GM12878 (cell line): ENCODE measurements around the gene SMIM10L1. TPM values are rescaled to one million over a fixed set of nuclear protein-coding genes. Genes with fewer than 3 reads are reported as not detected.

Experiments used
- ATAC-seq: fragments of 200-7000 bp; cut with Tn5 transposase; 3 replicates; pipeline ENCODE4 v1.9.1; 2020; ENCODE audit warnings: mild to moderate bottlenecking, moderate library complexity
- BruUV-seq: library from RNA; stranded (reverse); fragments of 400-500 nt; replicated peaks from 2 replicates; lab custom pipeline; 2021; lab: Mats Ljungman, UMichigan
- CTCF ChIA-PET: fragments of 300-600 bp; sonication (Branson Sonifier 250); formaldehyde crosslinking; extraction: SDS; loops from one replicate; lab custom pipeline; 2021; ENCODE audit warnings: inconsistent platforms; lab: Yijun Ruan, JAX
- POLR2A ChIA-PET: fragments of 350-600 bp; formaldehyde crosslinking; extraction: SDS; loops from one replicate; lab custom pipeline; 2021; ENCODE audit warnings: inconsistent platforms; lab: Charles Lee
- RAD21 ChIA-PET: fragments of 300-600 bp; sonication (Branson Sonifier 250); formaldehyde crosslinking; loops from one replicate; lab custom pipeline; 2023; ENCODE audit warnings: antibody characterized with exemption; ENCODE audit not compliant: unreplicated experiment; lab: Charles Lee
- SMC1A ChIA-PET: fragments of 300-600 bp; sonication (Branson Sonifier 250); formaldehyde crosslinking; loops from one replicate; lab custom pipeline; 2023; ENCODE audit not compliant: unreplicated experiment, uncharacterized antibody; lab: Charles Lee
- DNase-seq: peaks from one replicate; pipeline ENCODE4 v3.0.0-alpha.2; 2011; ENCODE audit warnings: low read depth, low spot score
- FAIRE-seq: peaks from 3 replicates; lab custom pipeline; 2011; peaks lifted over from hg19 to GRCh38; lab: Jason Lieb, UNC
- H2AFZ ChIP-seq: 2 replicates; pipeline ENCODE4 v1.6.0; 2011; ENCODE audit warnings: low read depth, low read length, control low read depth; ENCODE audit not compliant: control insufficient read depth
- H3K27ac ChIP-seq: 2 replicates; pipeline ENCODE4 v1.5.1; 2011; ENCODE audit warnings: control low read depth; ENCODE audit not compliant: control insufficient read depth, insufficient read depth
- H3K27me3 ChIP-seq, 2 experiments: replicated peaks in 1 of 2; 2 replicates each; pipeline versions ENCODE4 v1.6.0 to v1.6.1; 2011; ENCODE audit warnings: low read length in 1 of 2; ENCODE audit not compliant: control insufficient read depth in 2 of 2, insufficient read depth in 2 of 2
- H3K36me3 ChIP-seq, 2 experiments: 2 replicates each; pipeline ENCODE4 v1.5.1; 2011; ENCODE audit warnings: low read length in 1 of 2; ENCODE audit not compliant: control insufficient read depth in 2 of 2, insufficient read depth in 2 of 2
- H3K4me1 ChIP-seq: 2 replicates; pipeline ENCODE4 v1.6.1; 2011; ENCODE audit warnings: mild to moderate bottlenecking, low read length, moderate library complexity, mixed read lengths; ENCODE audit not compliant: control insufficient read depth, insufficient read depth
- H3K4me2 ChIP-seq: 2 replicates; pipeline ENCODE4 v1.6.0; 2011; ENCODE audit warnings: control low read depth; ENCODE audit not compliant: control insufficient read depth, insufficient read depth
- H3K4me3 ChIP-seq: fragments of 200-600 bp; sonication (generic); 2 replicates; pipeline ENCODE4 v1.5.1; 2016
- H3K79me2 ChIP-seq: 2 replicates; pipeline ENCODE4 v1.6.0; 2011; ENCODE audit warnings: low read length; ENCODE audit not compliant: control insufficient read depth, insufficient read depth
- H3K9ac ChIP-seq: 2 replicates; pipeline ENCODE4 v1.8.0; 2011; ENCODE audit warnings: low read length, control low read depth, mixed read lengths; ENCODE audit not compliant: control insufficient read depth, insufficient read depth
- H3K9me3 ChIP-seq: replicated peaks from 3 replicates; pipeline ENCODE4 v1.5.1; 2011; ENCODE audit warnings: mild to moderate bottlenecking, low read length; ENCODE audit not compliant: control insufficient read depth, insufficient read depth
- H4K20me1 ChIP-seq: 2 replicates; pipeline ENCODE4 v1.6.0; 2011; ENCODE audit not compliant: control insufficient read depth, insufficient read depth
- ETV6 ChIP-seq, 2 experiments: fragments of 450-650 bp in 1 of 2; IDR thresholded peaks in 1 of 2; conservative IDR thresholded peaks in 1 of 2; 2 replicates each; pipeline ENCODE4 v1.6.1; 2014; ENCODE audit warnings: antibody characterized with exemption in 1 of 2, borderline replicate concordance in 1 of 2, low read depth in 1 of 2, mild to moderate bottlenecking in 1 of 2, moderate library complexity in 1 of 2
- NFIC ChIP-seq: IDR thresholded peaks from 2 replicates; pipeline ENCODE4 v1.6.1; 2012; ENCODE audit warnings: low read depth, mild to moderate bottlenecking, inconsistent platforms, low read length, moderate library complexity
- NFYB ChIP-seq: IDR thresholded peaks from 2 replicates; pipeline ENCODE4 v1.6.1; 2011; ENCODE audit warnings: low read depth, mild to moderate bottlenecking, low read length, improper control_type of control experiment, moderate library complexity; ENCODE audit not compliant: insufficient read depth
- PAX8 ChIP-seq: fragments of 450-650 bp; IDR thresholded peaks from 2 replicates; pipeline ENCODE4 v1.6.1; 2017; ENCODE audit warnings: mild to moderate bottlenecking, moderate library complexity
- PBX3 ChIP-seq: IDR thresholded peaks from 2 replicates; pipeline ENCODE4 v1.6.1; 2011; ENCODE audit warnings: mild to moderate bottlenecking, low read depth, low read length, moderate library complexity; ENCODE audit not compliant: insufficient replicate concordance
- TARDBP ChIP-seq: IDR thresholded peaks from 2 replicates; pipeline ENCODE4 v1.6.1; 2016; ENCODE audit warnings: borderline replicate concordance
- ZNF687 ChIP-seq: fragments of 450-650 bp; IDR thresholded peaks from 2 replicates; pipeline ENCODE4 v1.6.1; 2017; ENCODE audit warnings: mild to moderate bottlenecking, moderate library complexity
- WGBS: methylation state at CpG from one replicate; pipeline ENCODE4 v1.1.6; 2016; ENCODE audit warnings: low lambda C conversion rate; ENCODE audit not compliant: insufficient replicate concordance, insufficient coverage; ENCODE audit errors: missing lambda C conversion rate; 5-methylcytosine and 5-hydroxymethylcytosine counted together
- in situ Hi-C: fragments of 300-500 bp; cut with MboI; formaldehyde crosslinking; loops from 9 replicates; pipeline ENCODE4 v1.14.3; 2018; ENCODE audit warnings: mixed read lengths
- intact Hi-C: fragments of 100-400 bp; cut with micrococcal nuclease; formaldehyde crosslinking; loops from one replicate; pipeline ENCODE4 v1.14.2; 2022; ENCODE audit not compliant: unreplicated experiment
- polyA plus RNA-seq, 11 experiments: library from polyadenylated mRNA; depleted of rRNA in 4 of 11; unstranded in 6 of 11; stranded (reverse) in 5 of 11; fragments of >200 nt; fragmentation: Nextera tagmentation in 4 of 11; fragmentation: Illumina TruSeq in 1 of 11; extraction: Ambion mirVana in 4 of 11; extraction: Trizol in 1 of 11; gene quantifications; 1 replicate in 1 of 11; 2 replicates in 10 of 11; pipeline versions ENCODE4 v1.2.1 to v1.2.3, GENCODE V29; 2011 to 2016; ENCODE audit warnings: inconsistent platforms in 2 of 11, missing spikeins in 2 of 11, low read depth in 1 of 11
- total RNA-seq, 4 experiments: library from RNA; depleted of rRNA in 3 of 4; stranded (reverse); fragments of >200 nt in 3 of 4; fragmentation: Illumina TruSeq in 1 of 4; extraction: Trizol in 1 of 4; gene quantifications; 2 replicates each; pipeline versions ENCODE4 v1.2.1 to v1.2.3, GENCODE V29; 2013 to 2021

SMIM10L1 gene
- total and polyA plus RNA-seq, 10 of the 15 experiments (the other 5 are each of a cell fraction or from before 2014, with no cell fraction given), result 3.3 to 10.5 (median 7.6) TPM

GRCh38 chr12:11170810-11171144 lies 217 bp upstream of the SMIM10L1 start:
- DNase-seq, result no peak
- Histone ChIP-seq H3K9me3 (peaks cover 2% of the 10 kb centered on the region; the same call in 2 of the 3 replicates), H3K36me3 (peaks cover 0 to 10% of the 10 kb centered on the region in 2 experiments; a peak in 2 of 4 replicates), H3K27me3 (no peaks in the 10 kb centered on the region), H2AFZ (peak overlapping the region; percentile 82; the same call in 1 of the 2 replicates), H3K79me2 (peaks cover 79% of the 10 kb centered on the region), H3K4me2 (peak overlapping the region; percentile 82), H3K4me1 (no peaks in the 10 kb centered on the region), H3K4me3 (peak overlapping the region; percentile 65), H4K20me1 (no peaks in the 10 kb centered on the region), H3K27ac (peak overlapping the region; percentile 79), H3K9ac (peak overlapping the region; percentile 77)
- RAD21 ChIA-PET, result interaction anchor here (0.5 to 1.3 kb wide), 4 partner anchors 33 to 561 kb away, joined by 3 read pairs; no protein-coding TSS in a partner anchor
- in situ Hi-C loops, result no loop called here
- SMC1A ChIA-PET, result interaction anchor here (0.7 to 3.6 kb wide), 9 partner anchors 8 to 314 kb away, joined by 3 to 20 read pairs (median 4); partner anchors contain the start of gene TAS2R30
- 0% methylated on average over 4 of the region's 4 CpGs for WGBS
- intact Hi-C loops, result no loop called here
- no peak for ATAC-seq
- no TSS peak for BruUV-seq
- FAIRE-seq, result no peak
- TF ChIP-seq PAX8 (peak; percentile 58; the same call in 1 of the 2 replicates), TARDBP (no peak), NFYB (no peak), NFIC (0 out of 2 replicates have a peak, but pooled peaks have one; percentile 10), ZNF687 (no peak), PBX3 (no peak), ETV6 (conservative IDR thresholded peaks at IDR 0.05 in 1 of 2, IDR thresholded peaks at IDR 0.05 in 1 of 2; ENCODE audit: borderline replicate concordance in 1 of 2, low read depth in 1 of 2) (no peak)
- POLR2A ChIA-PET, result interaction anchor here (1.0 to 1.7 kb wide), 2 partner anchors 11 kb away, joined by 3 to 7 read pairs; no protein-coding TSS in a partner anchor
- CTCF ChIA-PET, result interaction anchor here (0.6 to 2.1 kb wide), 5 partner anchors 8 to 420 kb away, joined by 3 to 10 read pairs (median 3); no protein-coding TSS in a partner anchor
